Motor neuron (in vitro differentiated cells): ENCODE data around the gene MAN1B1. TPM values are rescaled to one million over a fixed set of nuclear protein-coding genes. Genes with fewer than 3 reads are reported as not detected.
"Not testable (repeated sequence)": the region's sequence is repeated elsewhere in the genome, so short reads cannot be mapped to it uniquely, and the experiment has no call there.

Source experiments
- ATAC-seq, 8 experiments: fragments of 200-7000 bp; cut with Tn5 transposase; replicated peaks in 6 of 8; 2 replicates each; pipeline ENCODE4 v1.8.0; 2021; ENCODE audit warnings: mild to moderate bottlenecking in 8 of 8, moderate library complexity in 8 of 8
- H3K27ac ChIP-seq, 2 donors: fragments of 250-450 bp; sonication (Bioruptor Pico); 2 replicates each; pipeline ENCODE4 v1.9.0; 2021; ENCODE audit warnings: antibody characterized with exemption in 2 of 2, mild to moderate bottlenecking in 2 of 2, moderate library complexity in 1 of 2
- H3K4me1 ChIP-seq, 2 donors: fragments of 250-450 bp; sonication (Bioruptor Pico); replicated peaks in 1 of 2; 2 replicates each; pipeline ENCODE4 v1.6.1; 2021; ENCODE audit warnings: antibody characterized with exemption in 2 of 2, mild to moderate bottlenecking in 2 of 2, moderate library complexity in 1 of 2
- H3K4me3 ChIP-seq, 5 donors: fragments of 250-450 bp; sonication (Bioruptor Pico); 2 replicates each; pipeline ENCODE4 v1.9.0; 2021; ENCODE audit warnings: antibody characterized with exemption in 5 of 5, mild to moderate bottlenecking in 5 of 5, moderate library complexity in 4 of 5
- WGBS, 10 experiments: fragments of 450-650 bp; shearing (Covaris generic); methylation state at CpG; one replicate each; pipeline ENCODE4 v1.0.0; 2022; 5-methylcytosine and 5-hydroxymethylcytosine counted together
- in situ Hi-C, 9 experiments: fragments of 400-800 bp; cut with MboI; loops; one replicate each; pipeline ENCODE4 v1.15.0; 2021; ENCODE audit warnings: low sequenced_read_pairs in 9 of 9, low pct_unique_long_range_greater_than_20kb in 2 of 9; ENCODE audit not compliant: unreplicated experiment in 9 of 9
- total RNA-seq, 8 experiments: library from RNA; unstranded; fragments of 300-600 nt; gene quantifications; 2 replicates each; pipeline versions ENCODE4 v1.2.3 to v1.2.4, GENCODE V29; 2022

The MAN1B1 gene
- total RNA-seq, 8 experiments from 2014 or later, result 28.6 to 89.3 (median 50.3) TPM

- no CpG with 5 or more reads among the region's 45 CpGs for WGBS, 10 experiments
- in situ Hi-C loops, result loop anchor here in 1 of 9 experiments (25.0 kb wide), 1 partner anchor 123 kb away; the partner anchor contains the start of genes CYSRT1, RNF224, SLC34A3 and TUBB4B
Observed at GRCh38 chr9:137114220-137114612, 27.4 kb downstream of the MAN1B1 start.

GRCh38 chr9:137114613-137115393 is 28.0 kb downstream of the MAN1B1 start, which contains the start of gene DPP7:
Gene DPP7 (minus strand): TSS chr9:137114733. CDS start chr9:137114713, 20 bp downstream.
- Histone ChIP-seq H3K27ac (no peak within 1 kb of the TSS), H3K4me1 (no peaks in the 10 kb centered on the region), H3K4me3 (peak within 1 kb of the TSS; percentile 37 to 60 (median 42))
- in situ Hi-C loops, result loop anchor here in 1 of 9 experiments (25.0 kb wide), 1 partner anchor 122 kb away; the partner anchor contains the start of genes CYSRT1, RNF224, SLC34A3 and TUBB4B
- no CpG with 5 or more reads among the region's 70 CpGs for WGBS, 10 experiments
- peak; percentile 79 to 92 (median 82) for ATAC-seq

More at GRCh38 chr9:137114220-137114612, 27.4 kb downstream of the MAN1B1 start:
- ATAC-seq, result peak in 6 of 8 experiments; percentile 5 to 37 (median 18)
- H3K4me1 ChIP-seq, result no peaks in the 10 kb centered on the region
- peak overlapping the region; percentile 37 to 60 (median 42) for H3K4me3 ChIP-seq
- no peak overlapping the region for H3K27ac ChIP-seq

GRCh38 chr9:137115394-137116026 is 28.7 kb downstream of the MAN1B1 start:
- no peak overlapping the region for H3K4me3 ChIP-seq
- ATAC-seq, result peak in 1 of 8 experiments; percentile 0
- H3K4me1 ChIP-seq, result no peaks in the 10 kb centered on the region
- no CpG with 5 or more reads among the region's 21 CpGs for WGBS, 10 experiments
- in situ Hi-C loops, result loop anchor here in 1 of 9 experiments (25.0 kb wide), 1 partner anchor 122 kb away; the partner anchor contains the start of genes CYSRT1, RNF224, SLC34A3 and TUBB4B
- no peak overlapping the region for H3K27ac ChIP-seq

GRCh38 chr9:137116027-137116507 is 29.3 kb downstream of the MAN1B1 start:
- no peak overlapping the region for H3K27ac ChIP-seq
- no peak overlapping the region for H3K4me3 ChIP-seq
- peak in 1 of 8 experiments; percentile 52 for ATAC-seq
- WGBS, 10 experiments, result no CpG with 5 or more reads among the region's 6 CpGs
- in situ Hi-C loops, result loop anchor here in 1 of 9 experiments (25.0 kb wide), 1 partner anchor 121 kb away; the partner anchor contains the start of genes CYSRT1, RNF224, SLC34A3 and TUBB4B
- H3K4me1 ChIP-seq, result no peaks in the 10 kb centered on the region

GRCh38 chr9:137116728-137117127 is 29.9 kb downstream of the MAN1B1 start:
- H3K4me3 ChIP-seq, result no peak overlapping the region
- no peak overlapping the region for H3K27ac ChIP-seq

GRCh38 chr9:137117269-137117731 is 30.5 kb downstream of the MAN1B1 start:
- H3K4me3 ChIP-seq, result no peak overlapping the region
- H3K27ac ChIP-seq, result no peak overlapping the region
- ATAC-seq, result no peak
- in situ Hi-C loops, result loop anchor here in 1 of 9 experiments (25.0 kb wide), 1 partner anchor 120 kb away; the partner anchor contains the start of genes CYSRT1, RNF224, SLC34A3 and TUBB4B
- WGBS, 10 experiments, result 34 to 80% (median 63%) methylated on average over 1 to 5 of the region's 15 CpGs; no CpG with 5 or more reads in 4 of the 10 experiments
- peaks cover 0 to 6% of the 10 kb centered on the region in 2 donors for H3K4me1 ChIP-seq

More at GRCh38 chr9:137116728-137117127, 29.9 kb downstream of the MAN1B1 start:
- 45 to 94% (median 80%) methylated on average over 1 to 10 of the region's 17 CpGs; no CpG with 5 or more reads in 3 of the 10 experiments for WGBS, 10 experiments
- no peak for ATAC-seq
- H3K4me1 ChIP-seq, result peaks cover 0 to under 1% of the 10 kb centered on the region in 2 donors
- in situ Hi-C loops, result loop anchor here in 1 of 9 experiments (25.0 kb wide), 1 partner anchor 121 kb away; the partner anchor contains the start of genes CYSRT1, RNF224, SLC34A3 and TUBB4B

- not testable (repeated sequence) for H3K4me3 ChIP-seq, H3K4me1 ChIP-seq, ATAC-seq, H3K27ac ChIP-seq
- WGBS, 10 experiments, result 47 to 96% (median 72%) methylated on average over 3 to 8 of the region's 12 CpGs; no CpG with 5 or more reads in 4 of the 10 experiments
- in situ Hi-C loops, result loop anchor here in 1 of 9 experiments (25.0 kb wide), 1 partner anchor 119 kb away; the partner anchor contains the start of genes CYSRT1, RNF224, SLC34A3 and TUBB4B
Observed at GRCh38 chr9:137118092-137118603, 31.4 kb downstream of the MAN1B1 start.

GRCh38 chr9:137121927-137122795 is 35.4 kb downstream of the MAN1B1 start:
- not testable (repeated sequence) for H3K4me1 ChIP-seq, H3K27ac ChIP-seq
- H3K4me3 ChIP-seq, result peak overlapping the region in 2 of 5 donors; percentile 16 to 18
- 38 to 84% (median 64%) methylated on average over 4 to 13 of the region's 25 CpGs; no CpG with 5 or more reads in 1 of the 10 experiments for WGBS, 10 experiments
- in situ Hi-C loops, result loop anchor here in 1 of 9 experiments (25.0 kb wide), 1 partner anchor 115 kb away; the partner anchor contains the start of genes CYSRT1, RNF224, SLC34A3 and TUBB4B
- ATAC-seq, result peak in 3 of 8 experiments; percentile 16 to 73 (median 66)

- ATAC-seq, H3K4me1 ChIP-seq, H3K27ac ChIP-seq, H3K4me3 ChIP-seq: not testable (repeated sequence)
- WGBS, 10 experiments, result 77 to 100% (median 86%) methylated on average over 2 to 10 of the region's 16 CpGs
- in situ Hi-C loops, result loop anchor here in 1 of 9 experiments (25.0 kb wide), 1 partner anchor 114 kb away; the partner anchor contains the start of genes CYSRT1, RNF224, SLC34A3 and TUBB4B
Observed at GRCh38 chr9:137122796-137123467, 36.1 kb downstream of the MAN1B1 start.

- ATAC-seq, result no peak
- H3K27ac ChIP-seq, result no peak overlapping the region
- peaks cover 5 to 11% of the 10 kb centered on the region in 2 donors for H3K4me1 ChIP-seq
- 50 to 100% (median 74%) methylated on average over 1 to 5 of the region's 5 CpGs for WGBS, 10 experiments
- H3K4me3 ChIP-seq, result no peak overlapping the region
- in situ Hi-C loops, result loop anchor here in 1 of 9 experiments (25.0 kb wide), 1 partner anchor 114 kb away; the partner anchor contains the start of genes CYSRT1, RNF224, SLC34A3 and TUBB4B
Observed at GRCh38 chr9:137123468-137123837, 36.7 kb downstream of the MAN1B1 start.
